ENCODE results near the gene RBM22. TPM values are rescaled to one million over a fixed set of nuclear protein-coding genes. Genes with fewer than 3 reads are reported as not detected.

The RBM22 gene
- total RNA-seq, 1 experiment from 2014 or later: 34.0 TPM

GRCh38 chr5:150672237-150672883 is 28.5 kb downstream of the RBM22 start:
- H3K4me1 Mint-ChIP-seq: peaks cover 31% of the 10 kb centered on the region
- ChIA-PET CTCF (interaction anchor here (0.7 to 4.2 kb wide), 13 partner anchors 9 to 262 kb away, joined by 3 to 31 read pairs (median 4); partner anchors contain the start of genes DCTN4, MYOZ3, RBM22 and SMIM3), POLR2A (interaction anchor here (0.5 to 4.3 kb wide), 7 partner anchors 8 to 143 kb away, joined by 3 to 26 read pairs (median 3); partner anchors contain the start of genes MYOZ3 and RBM22)
- ATAC-seq: peak; percentile 73
- H3K4me3 Mint-ChIP-seq: peak overlapping the region; percentile 84
- no peaks in the 10 kb centered on the region for H3K27me3 Mint-ChIP-seq (ENCODE audit: low read depth)
- H3K27ac Mint-ChIP-seq: peak overlapping the region; percentile 96
- H3K36me3 Mint-ChIP-seq: peaks cover 6% of the 10 kb centered on the region
- peak; percentile 85 for DNase-seq (ENCODE audit: low spot score)
- peaks cover 3% of the 10 kb centered on the region; the same call in 1 of the 2 replicates for H3K9me3 Mint-ChIP-seq
- no peak for TF ChIP-seq ATF1 (CRISPR knock-in tag; IDR thresholded peaks at IDR 0.05)
- TF ChIP-seq ZMAT4 (CRISPR knock-in tag; IDR thresholded peaks at IDR 0.05): no peak
- TF ChIP-seq ZSCAN18 (CRISPR knock-in tag; IDR thresholded peaks at IDR 0.05): no peak
- TF ChIP-seq IRF2 (CRISPR knock-in tag; IDR thresholded peaks at IDR 0.05; ENCODE audit: borderline replicate concordance, low read depth): no peak
- no peak for TF ChIP-seq MAX (CRISPR knock-in tag; IDR thresholded peaks at IDR 0.05)
- TF ChIP-seq KAT7 (CRISPR knock-in tag; IDR thresholded peaks at IDR 0.05; ENCODE audit: borderline replicate concordance): 0 out of 2 replicates have a peak, but pooled peaks have one; percentile 21
- no peak; the same call in 1 of the 2 replicates for TF ChIP-seq FOXK1 (CRISPR knock-in tag; IDR thresholded peaks at IDR 0.05)
- peak; percentile 23; the same call in 1 of the 2 replicates for TF ChIP-seq SMAD3 (CRISPR knock-in tag; IDR thresholded peaks at IDR 0.05; ENCODE audit: borderline replicate concordance)
- TF ChIP-seq PREB (CRISPR knock-in tag; IDR thresholded peaks at IDR 0.05; ENCODE audit: borderline replicate concordance): no peak
- no peak; the same call in 1 of the 2 replicates for TF ChIP-seq TP53 (CRISPR knock-in tag; IDR thresholded peaks at IDR 0.05)
- no peak for TF ChIP-seq HMGA2 (CRISPR knock-in tag; IDR thresholded peaks at IDR 0.05)
- TF ChIP-seq ZNF219 (CRISPR knock-in tag; IDR thresholded peaks at IDR 0.05; ENCODE audit: borderline replicate concordance): no peak
- TF ChIP-seq TCF7 (CRISPR knock-in tag; IDR thresholded peaks at IDR 0.05; ENCODE audit: low read depth): no peak
- TF ChIP-seq EMX1 (CRISPR knock-in tag; IDR thresholded peaks at IDR 0.05): 0 out of 2 replicates have a peak, but pooled peaks have one; percentile 54
- no peak for TF ChIP-seq GRHL2 (CRISPR knock-in tag; IDR thresholded peaks at IDR 0.05; ENCODE audit: insufficient replicate concordance, severe bottlenecking)
- TF ChIP-seq ATF3 (CRISPR knock-in tag; conservative IDR thresholded peaks at IDR 0.05): no peak
- TF ChIP-seq AR (CRISPR knock-in tag; IDR thresholded peaks at IDR 0.05): no peak
- TF ChIP-seq NR3C1 (CRISPR knock-in tag; conservative IDR thresholded peaks at IDR 0.05; ENCODE audit: low read depth): no peak
- no peak for TF ChIP-seq USF2 (CRISPR knock-in tag; IDR thresholded peaks at IDR 0.05)
- TF ChIP-seq HMGXB4 (CRISPR knock-in tag; IDR thresholded peaks at IDR 0.05): no peak
- no peak for TF ChIP-seq ZNF671 (CRISPR knock-in tag; IDR thresholded peaks at IDR 0.05)
- TF ChIP-seq STAT6 (CRISPR knock-in tag; conservative IDR thresholded peaks at IDR 0.05; ENCODE audit: low read depth): no peak
- TF ChIP-seq NFE2L1 (CRISPR knock-in tag; IDR thresholded peaks at IDR 0.05): no peak
- no peak for TF ChIP-seq ZNF121 (CRISPR knock-in tag; IDR thresholded peaks at IDR 0.05)
- no peak; the same call in 1 of the 2 replicates for TF ChIP-seq CBFB (CRISPR knock-in tag; IDR thresholded peaks at IDR 0.05; ENCODE audit: low read depth)
- no peak for TF ChIP-seq TEAD4 (CRISPR knock-in tag; IDR thresholded peaks at IDR 0.05)

Measured in WTC11 (cell line).